ENCODE measurements around the gene COPG1.

COPG1 gene

DNA sequence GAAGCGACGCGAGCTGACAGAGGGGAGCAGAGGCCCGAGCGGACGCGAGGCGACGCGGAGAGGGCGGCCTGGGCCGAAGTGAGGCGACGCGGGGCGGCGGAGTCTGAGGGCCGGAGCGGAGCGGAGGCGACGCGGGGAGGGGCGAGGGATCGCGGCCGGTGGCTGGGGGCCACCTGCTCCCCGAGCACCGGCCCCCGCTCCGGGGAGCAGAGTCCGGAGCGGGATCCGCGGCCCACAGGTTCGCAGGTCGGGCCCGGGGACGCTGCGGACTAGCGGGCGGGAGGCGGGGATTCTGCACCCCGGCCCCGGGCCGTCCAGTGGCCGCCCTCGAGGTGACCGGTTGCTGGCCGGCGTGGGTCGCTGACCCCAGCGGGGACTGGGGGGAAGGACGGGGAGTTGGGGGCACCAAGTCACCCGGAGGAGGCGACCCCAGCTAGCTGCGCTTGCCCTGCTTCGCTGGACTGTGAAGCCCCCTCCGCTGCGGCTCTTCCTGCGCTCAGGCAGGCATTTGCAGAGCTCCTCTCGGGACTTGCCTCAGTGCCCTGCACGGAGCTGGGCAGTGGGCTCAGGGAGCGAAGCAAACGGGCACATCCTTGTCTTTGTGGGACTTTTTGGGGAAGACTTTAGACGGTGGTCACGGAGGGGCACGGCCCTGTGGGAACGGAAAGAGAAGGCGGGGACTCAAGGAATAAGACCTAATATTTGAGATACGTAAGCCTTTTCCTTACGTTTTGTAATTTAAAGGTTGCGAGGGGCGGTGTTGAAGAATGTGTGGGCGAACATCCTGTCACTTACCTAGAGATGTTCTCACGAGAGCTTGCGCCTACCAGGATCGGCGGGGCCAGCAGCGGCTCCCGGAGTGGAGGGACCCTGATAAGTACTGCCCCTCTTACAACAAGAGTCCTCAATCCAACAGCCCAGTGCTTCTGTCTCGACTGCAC, 29.8 kb downstream of the COPG1 start:
- no peak for DNase-seq (ENCODE audit: low read depth in 2 of 2)

DNA sequence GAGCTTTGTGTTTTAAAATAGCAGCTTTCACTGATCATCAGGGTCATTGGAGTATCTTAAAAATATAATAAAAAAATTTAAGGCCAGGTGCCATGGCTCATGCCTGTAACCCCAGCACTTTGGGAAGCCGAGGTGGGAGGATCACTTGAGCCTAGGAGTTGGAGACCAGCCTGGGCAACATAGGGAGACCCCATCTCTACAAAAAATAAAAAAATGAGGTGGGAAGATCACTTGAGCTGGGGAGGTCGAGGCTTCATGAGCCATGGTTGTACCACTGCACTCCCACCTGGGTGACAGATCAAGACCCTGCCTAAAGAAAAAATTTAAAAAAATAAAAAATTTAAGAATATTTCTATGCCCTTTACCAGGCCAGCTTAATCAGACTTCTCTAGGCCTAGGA, 30.8 kb downstream of the COPG1 start:
- DNase-seq (ENCODE audit: low read depth in 2 of 2) = no peak

DNA sequence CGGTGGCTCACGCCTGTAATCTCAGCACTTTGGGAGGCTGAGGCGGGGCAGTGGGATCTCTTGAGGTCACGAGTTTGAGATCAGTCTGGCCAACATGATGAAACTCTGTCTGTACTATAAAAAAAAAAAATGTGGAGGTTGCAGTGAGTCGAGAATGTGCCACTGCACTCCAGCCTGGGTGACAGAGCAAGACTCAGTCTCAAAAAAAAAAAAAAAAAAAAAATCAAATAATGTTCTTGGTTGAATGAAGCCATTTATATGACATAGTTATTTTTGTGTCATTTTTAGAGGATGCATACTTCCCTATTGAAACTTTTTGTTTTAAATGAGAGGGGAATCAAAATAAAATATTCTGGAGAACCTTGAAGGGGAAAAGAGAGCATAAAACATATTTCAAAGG, 32.3 kb downstream of the COPG1 start:
- DNase-seq (ENCODE audit: low read depth in 2 of 2) = no peak

DNA sequence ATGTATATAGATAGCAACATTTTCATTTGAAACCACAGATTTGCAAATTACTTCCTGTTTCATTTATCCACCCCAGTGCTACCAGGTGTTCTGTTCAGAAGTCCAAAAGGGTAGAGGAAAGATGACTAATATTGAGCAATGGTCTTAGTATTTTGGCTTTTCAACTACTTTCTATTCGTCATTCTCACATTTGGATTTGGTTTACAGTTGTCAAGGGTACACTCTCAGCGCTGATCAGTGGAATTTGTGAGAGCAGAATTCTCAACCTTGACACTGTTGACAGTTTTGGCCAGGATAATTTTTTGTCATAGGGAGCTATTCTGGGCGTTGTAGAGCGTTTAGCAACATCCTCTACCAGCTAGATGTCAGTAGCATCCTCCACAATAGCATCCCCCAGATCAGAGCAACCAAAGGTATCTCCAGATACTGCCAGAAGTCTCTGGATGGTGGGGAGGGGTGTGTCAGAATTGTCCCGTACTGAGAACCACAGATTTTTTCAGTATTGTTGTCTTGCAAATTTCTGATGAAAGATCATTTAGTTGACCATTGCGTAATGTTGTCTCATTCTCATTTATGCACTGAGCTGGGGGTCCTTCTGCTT, 33.4 kb downstream of the COPG1 start:
- DNase-seq (ENCODE audit: low read depth in 2 of 2) = no peak

DNA sequence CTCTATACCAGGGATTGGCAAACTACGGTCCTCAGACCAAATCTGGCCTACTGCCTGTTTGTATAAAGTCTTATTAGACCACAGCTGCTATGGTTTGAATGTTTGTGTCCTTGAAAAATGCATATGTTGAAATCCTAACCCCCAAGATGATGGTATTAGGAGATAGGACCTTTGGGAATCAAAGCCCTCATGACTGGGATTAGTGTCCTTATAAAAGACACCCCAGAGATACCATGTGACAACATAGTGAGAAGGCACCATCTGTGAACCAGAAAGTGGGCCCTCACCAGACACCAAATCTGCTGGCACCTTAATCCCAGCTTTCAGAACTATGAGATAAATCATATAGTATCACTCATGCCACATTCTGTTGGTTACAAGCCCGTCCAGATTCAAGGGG, 36.7 kb downstream of the COPG1 start:
- peak in 1 of 2 experiments; percentile 18 for DNase-seq (ENCODE audit: low read depth in 2 of 2)

DNA sequence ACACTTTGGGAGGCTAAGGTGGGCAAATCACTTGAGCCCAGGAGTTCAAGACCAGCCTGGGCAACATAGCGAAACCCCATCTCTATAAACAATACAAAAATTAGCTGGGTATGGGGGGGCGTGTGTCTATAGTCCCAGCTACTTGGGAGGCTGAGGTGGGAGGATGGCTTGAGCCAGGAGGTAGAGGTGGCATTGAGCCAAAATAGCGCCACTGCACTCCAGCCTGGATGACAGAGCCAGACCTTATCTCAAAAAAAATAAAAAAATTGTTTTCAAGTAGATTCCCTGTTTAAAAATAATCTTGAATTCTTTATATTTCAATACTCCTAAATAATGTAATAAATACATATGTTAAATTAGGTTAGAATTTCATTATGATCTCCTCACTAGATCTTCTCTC, 39.0 kb downstream of the COPG1 start:
- DNase-seq (ENCODE audit: low read depth in 2 of 2) = no peak

DNA sequence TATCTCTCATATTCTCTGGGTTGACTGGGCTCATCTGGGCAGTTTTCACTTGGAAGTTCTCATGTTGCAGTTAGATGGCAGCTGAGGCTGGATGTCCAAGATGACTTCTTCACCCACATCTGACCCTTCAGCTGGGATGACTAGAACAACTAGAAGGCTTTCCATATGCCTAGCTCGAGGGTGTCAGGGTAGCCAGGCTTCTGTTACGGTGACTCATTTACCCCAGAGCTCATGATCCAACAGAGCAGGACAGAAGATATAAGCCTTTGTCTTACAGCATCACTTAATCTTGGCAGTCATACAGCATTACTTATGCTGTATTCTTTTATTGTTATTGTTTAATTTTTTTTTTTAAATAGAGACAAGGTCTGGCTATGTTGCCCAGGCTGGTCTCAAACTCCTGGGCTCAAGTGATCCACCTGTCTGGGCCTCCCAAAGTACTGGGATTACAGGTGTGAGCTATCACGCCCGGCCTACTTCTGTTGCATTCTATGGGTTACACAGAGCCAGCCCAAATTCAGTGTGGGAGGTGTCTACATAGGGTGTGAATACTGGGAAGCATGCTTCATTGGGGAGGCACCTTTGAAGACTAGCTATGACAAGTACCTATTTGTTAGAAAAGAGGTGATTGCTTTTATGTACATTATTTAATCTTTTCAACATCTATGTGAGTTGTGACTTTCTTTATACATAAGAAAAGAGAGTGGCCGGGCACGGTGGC, 40.0 kb downstream of the COPG1 start:
- DNase-seq (ENCODE audit: low read depth in 2 of 2) = no peak

DNA sequence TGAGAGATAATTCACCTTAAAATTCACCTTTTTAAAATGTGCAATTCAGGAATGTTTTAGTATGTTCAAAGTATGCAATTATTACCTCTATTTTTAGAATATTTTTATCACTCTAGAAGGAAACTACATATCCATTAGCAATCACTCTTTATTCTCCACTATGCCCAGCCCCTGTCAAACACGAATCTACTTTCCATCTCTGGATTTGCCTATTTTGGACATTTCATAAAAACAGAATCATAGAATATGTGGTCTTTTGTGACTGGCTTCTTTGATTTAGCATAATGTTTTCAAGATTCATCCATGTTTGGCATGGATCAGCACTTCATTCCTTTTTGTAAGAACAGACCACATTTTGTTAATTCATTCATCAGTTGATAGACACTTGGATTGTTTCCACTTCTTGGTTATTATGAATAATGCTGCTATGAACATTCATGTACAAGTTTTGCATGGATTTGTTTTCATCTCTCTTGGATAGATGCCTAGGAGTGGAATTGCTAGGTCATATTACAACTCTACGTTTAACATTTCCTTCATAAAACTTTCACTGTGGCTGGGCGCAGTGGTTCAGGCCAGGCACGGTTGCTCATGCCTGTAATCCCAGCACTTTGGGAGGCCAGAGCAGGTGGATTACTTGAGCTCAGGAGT, 42.0 kb downstream of the COPG1 start:
- peak; percentile 53 to 67 for DNase-seq (ENCODE audit: low read depth in 2 of 2)

DNA sequence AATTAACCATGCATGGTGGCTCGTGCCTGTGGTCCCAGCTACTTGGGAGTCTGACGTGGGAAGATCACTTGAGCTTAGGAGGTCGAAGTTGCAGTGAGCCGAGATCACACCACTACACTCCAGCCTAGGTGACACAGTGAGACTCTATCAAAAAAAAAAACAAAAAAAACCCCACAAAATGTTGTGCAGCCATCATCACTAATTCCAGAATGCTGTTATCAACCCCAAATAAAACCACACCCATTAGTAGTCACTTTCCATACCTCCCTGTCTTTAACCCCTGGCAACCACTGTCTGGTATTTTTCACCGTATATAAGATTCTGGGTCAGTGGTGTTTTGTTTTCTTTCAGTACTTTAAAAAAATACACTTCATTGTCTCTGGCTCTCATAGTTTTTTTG, 45.9 kb downstream of the COPG1 start:
- DNase-seq (ENCODE audit: low read depth in 2 of 2) = no peak

DNA sequence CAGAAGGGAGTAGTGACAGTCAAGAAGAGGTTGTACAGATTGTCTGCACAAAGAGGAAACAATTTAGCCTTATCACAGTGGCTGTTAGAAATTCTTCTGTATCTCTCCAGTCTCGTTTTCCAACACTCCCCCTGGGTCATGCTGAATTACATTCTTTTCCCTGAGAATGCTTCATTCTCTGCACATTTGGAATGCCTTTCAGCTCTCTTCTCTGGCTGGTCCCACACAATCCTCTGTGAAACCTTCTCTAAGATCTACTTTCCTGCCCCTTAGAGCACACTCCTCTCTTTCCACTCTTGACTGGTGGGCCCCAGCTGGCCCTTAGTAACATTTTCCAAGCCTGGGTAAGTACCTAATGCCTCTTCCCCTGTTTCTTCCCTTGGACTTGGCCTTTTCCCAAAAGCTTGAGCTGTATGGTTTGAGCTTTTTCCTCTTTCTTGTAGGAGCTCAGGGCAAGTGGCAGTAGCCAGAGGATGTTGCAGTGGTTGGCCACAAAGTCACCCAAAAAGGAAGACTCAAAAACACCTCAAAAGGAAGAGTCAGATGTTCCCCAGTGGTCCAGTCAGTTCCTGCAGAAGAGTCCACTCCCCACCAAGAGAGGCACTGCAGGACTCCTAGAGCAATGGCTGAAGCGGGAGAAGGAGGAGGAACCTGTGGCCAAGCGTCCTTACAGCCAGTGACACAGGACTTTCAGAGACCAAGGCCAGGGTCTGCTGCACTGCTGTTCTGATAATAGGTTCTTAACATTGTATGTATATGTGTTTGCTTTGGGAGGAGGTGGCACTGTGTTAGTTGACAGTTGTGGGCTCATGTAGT, 54.9 kb downstream of the COPG1 start:
- no peak for DNase-seq (ENCODE audit: low read depth in 2 of 2)

DNA sequence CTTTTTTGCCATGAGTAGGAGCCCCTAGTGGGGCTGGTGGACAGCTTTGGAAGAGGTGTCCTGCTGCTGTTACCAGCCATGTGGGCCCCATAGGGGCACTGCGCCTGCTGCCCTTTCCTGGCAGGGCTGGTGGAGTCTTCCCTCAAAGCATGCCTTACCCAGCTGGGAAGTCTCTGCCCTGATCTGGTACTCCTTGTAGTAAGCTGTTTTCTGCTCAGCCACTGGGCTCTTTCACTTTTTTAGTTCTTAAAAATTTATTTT, 55.5 kb downstream of the COPG1 start:
- DNase-seq (ENCODE audit: low read depth in 2 of 2) = no peak

DNA sequence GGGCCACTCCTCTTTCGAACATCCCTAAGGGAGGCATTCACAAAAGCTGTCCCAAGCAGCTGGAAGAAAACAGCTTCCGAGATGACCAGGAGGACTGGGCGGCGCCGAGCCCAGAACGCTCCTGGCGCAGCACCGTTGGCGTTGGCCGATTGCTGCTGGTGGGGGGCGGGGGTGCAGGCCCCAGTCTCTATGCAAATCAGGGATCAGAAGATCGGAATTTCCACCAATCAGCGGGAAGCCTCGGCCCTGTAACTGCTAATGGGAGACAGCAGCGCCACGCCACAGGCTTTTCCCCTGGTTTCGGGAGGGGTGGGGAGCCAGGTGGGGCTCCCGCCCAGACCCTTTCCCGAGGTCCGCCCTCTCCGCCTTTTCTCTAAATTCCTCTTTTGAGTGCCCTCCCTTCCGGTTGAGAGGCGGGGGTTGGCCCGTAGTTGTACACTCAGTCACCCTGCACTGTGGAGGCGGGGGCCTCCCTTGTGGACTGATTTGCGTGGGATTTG, 56.2 kb downstream of the COPG1 start:
- DNase-seq (ENCODE audit: low read depth in 2 of 2) = peak; percentile 54 to 56

DNA sequence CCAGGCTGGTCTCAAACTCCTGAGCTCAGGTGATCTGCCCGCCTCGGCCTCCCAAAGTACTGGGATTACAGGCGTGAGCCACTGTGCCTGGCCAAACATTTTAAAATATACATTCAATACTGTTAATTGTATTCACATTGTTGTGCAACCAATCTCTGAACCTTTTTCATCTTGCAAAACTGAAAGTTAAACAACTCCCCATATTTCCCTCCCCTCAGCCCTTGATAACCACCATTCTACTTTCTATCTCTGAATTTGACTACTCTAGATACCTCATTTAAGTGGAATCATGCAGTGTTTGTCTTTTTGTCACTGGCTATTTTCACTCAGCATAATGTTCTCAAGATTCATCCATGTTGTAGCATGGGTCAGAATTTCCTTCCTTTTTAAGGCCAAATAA, 59.2 kb downstream of the COPG1 start:
- no peak for DNase-seq (ENCODE audit: low read depth in 2 of 2)

DNA sequence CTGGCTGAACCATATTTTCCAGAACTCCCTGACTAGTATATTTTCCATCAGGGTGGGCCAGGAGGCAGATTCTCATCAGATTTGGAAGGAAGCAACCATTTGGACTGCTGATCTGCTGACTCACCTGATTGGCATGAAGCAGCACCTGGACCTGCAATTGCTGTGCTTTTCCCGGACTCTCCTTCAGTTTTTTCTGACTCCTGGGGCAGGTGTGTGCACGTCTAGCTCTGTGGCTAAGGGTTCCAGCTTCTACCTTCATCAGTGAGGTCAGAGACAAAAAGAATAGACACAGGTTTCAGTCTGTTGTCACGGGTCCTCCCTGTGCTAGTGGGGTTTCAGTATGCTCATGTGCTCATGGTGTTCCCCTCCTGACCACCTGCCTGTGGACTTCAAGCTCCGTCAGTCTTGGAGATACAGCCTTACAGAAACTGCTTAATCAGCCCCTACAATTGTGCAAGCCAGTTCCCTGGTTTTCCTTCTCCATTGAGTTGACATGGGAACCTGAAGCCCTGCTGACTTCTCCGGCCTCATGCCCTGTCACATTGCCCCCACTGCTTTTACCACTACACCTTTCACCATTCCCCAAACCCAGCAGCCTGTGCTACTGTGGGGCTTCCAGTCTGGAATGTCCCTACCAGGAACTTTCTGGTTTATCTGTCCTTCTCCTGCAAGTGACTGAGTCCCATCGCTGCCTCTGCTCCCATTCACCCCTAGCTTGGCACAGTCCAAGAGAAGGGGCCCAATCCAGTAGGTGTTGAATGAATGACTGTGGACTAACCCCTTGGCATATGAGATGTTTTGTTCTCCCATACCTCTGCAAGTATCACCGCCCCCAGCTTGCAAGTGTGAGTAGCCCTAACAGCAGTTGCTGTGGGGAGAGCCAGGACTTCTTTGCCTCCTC, 61.0 kb downstream of the COPG1 start:
- DNase-seq (ENCODE audit: low read depth in 2 of 2) = no peak

DNA sequence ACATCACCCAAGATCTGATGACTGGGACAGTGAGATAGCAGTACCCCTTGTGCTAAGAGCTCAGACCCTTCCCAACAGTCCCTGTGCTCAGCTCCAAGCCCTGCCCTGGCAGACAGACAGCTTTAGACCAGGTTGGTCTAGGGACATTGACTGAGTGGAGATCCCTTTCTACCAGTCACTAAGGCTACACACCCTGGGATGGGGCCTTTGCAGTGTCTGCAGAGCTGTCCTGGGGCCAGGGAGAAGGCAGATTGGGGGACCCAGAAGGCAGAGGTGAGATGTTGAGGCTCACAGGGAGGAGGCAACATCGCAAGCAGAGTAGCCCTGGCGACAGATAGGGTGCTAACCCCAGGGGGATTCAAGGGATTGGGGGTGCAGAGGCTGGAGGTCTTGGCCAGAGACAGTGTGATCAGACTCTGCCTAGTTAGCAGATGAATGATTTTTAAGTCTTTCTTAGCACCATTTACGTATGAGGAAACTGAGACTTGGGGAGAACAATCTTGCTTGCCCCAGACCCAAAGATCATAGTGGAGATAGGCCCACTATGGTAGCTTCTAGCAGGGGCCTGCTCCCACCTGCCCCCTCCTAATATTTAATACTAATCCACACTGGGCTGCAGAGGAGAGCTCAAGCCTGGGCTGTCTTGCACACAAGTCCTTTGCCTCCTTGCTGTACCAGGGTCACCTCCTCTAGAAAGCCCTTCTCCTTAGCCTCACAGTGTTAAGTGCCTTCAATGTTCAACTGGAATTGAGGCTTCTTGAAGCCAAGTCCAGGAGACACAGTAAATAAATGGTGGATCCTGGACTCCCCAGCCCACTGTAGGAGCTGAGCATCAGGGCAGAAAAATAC, 61.9 kb downstream of the COPG1 start:
- no peak for DNase-seq (ENCODE audit: low read depth in 2 of 2)

DNA sequence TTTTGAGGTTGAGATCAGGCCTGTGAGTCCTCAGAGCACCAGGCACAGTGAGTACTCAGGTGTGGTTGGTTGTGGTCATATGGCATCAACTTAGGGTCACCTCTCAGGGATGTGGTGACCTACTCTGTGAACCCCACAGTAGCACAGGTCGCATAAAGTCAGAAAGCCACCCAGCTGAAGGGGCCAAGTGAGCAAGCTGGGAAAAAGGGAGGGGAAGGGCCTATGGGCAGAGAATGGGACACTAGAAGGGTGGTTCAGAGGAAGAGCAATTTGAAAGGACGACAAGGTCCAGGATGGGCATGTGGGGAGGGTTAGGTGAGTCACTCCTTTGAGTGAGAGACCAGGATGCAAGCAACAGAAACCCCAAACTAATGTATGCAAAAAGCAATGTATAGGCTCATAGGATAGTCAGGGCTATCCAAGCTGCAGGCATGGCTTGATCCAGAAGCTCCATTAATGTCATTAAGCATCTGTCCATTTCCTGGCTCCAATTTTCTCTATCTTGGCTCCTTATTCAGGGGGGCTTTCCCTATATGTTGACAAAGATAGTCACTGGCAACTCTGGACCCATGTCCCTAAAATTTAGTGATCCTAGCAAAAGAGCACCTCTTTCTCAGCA, 62.7 kb downstream of the COPG1 start:
- DNase-seq (ENCODE audit: low read depth in 2 of 2) = no peak

DNA sequence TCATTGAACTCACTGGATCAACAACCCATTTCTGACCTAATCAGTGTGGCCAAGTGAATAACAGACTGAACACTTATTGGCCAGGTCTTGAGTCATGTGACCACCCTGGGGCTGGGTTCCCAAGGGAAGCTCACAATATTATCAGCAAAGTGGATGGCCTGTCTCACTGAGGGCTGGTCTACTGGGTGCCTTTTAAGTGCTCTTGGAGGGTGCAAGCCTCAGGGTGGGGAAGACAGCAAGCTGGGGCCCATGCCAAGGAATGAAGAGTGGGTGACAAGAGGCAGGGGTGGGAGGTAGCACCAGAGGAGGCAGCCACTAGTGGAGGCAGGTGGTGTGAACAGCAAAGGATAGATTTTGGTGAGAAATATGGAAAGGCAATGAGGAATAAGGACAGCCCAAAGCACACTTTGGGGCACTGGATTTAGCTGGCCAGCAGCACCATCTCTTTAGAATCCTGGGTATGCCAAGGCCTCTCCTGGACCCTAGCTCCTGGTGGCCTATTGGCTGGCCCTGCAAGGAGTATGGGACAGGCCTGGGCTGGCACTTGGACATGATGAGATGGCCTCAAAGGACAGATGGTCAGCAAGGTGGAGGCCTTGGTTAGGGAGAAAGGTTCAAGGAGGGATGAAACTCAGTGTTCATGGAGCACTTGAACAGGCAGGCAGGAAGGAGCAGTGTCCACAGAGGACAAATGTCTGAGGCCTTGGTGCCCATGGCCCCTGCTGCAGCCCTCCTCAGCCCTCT, 63.4 kb downstream of the COPG1 start:
- DNase-seq (ENCODE audit: low read depth in 2 of 2) = no peak

DNA sequence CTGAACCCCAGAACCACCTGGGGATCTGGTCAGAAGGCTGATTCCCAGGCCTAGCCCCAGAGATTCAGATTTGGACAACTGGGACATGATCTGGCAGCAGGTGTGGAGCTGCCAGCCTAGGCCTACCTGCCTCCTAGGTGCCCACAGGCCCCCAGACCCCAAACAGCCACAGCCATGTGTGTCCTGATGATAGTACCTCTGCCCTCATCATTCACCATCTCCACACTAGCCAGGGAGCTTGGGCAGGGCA, 63.9 kb downstream of the COPG1 start:
- DNase-seq (ENCODE audit: low read depth in 2 of 2) = no peak

All from fibroblast of skin of left biceps (primary cell).